ENCODE measurements around the gene BRIX1. TPM values are rescaled to one million over a fixed set of nuclear protein-coding genes. Genes with fewer than 3 reads are reported as not detected.

Gene BRIX1
- total and polyA plus RNA-seq, 12 donors: 9.5 to 17.2 (median 14.9) TPM

DNA sequence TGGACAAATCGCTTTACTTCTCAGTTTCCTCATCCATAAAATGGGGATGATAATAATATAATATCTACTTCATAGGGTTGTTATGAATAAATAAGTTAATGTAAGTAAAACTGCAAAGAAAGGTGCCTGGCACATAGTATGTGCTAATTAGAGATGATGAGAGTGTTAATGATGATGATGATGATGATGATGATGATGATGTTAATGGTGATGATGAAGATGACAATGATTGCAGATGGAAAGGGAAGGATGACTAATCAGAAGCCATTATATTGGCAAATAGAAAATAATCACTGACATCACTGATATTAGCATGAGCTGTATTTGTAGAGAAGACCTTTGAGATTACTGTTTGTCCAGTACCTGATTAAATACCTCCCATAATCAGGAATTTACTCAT is 20.8 kb upstream of the BRIX1 start:
- intact Hi-C loops (cut with DNase I): loop anchor here in 8 of 10 donors (5.0 to 10.0 kb wide), 6 partner anchors 240 to 422 kb away; partner anchors contain the start of gene RAI14 (in 3 of the 8)
- H3K4me1 ChIP-seq: no peaks in the 10 kb centered on the region
- H3K4me3 ChIP-seq: no peak overlapping the region
- no peak for ATAC-seq
- TF ChIP-seq, protein P1, sequence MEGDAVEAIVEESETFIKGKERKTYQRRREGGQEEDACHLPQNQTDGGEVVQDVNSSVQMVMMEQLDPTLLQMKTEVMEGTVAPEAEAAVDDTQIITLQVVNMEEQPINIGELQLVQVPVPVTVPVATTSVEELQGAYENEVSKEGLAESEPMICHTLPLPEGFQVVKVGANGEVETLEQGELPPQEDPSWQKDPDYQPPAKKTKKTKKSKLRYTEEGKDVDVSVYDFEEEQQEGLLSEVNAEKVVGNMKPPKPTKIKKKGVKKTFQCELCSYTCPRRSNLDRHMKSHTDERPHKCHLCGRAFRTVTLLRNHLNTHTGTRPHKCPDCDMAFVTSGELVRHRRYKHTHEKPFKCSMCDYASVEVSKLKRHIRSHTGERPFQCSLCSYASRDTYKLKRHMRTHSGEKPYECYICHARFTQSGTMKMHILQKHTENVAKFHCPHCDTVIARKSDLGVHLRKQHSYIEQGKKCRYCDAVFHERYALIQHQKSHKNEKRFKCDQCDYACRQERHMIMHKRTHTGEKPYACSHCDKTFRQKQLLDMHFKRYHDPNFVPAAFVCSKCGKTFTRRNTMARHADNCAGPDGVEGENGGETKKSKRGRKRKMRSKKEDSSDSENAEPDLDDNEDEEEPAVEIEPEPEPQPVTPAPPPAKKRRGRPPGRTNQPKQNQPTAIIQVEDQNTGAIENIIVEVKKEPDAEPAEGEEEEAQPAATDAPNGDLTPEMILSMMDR (IDR thresholded peaks at IDR 0.05): no peak
- WGBS, 2 donors: 98 to 99% methylated on average over 1 of the region's 1 CpG
- H3K27ac ChIP-seq: no peak overlapping the region
- H3K27me3 ChIP-seq: no peaks in the 10 kb centered on the region
- no peaks in the 10 kb centered on the region for H3K9me3 ChIP-seq
- DNase-seq: no peak
- peaks cover 0 to 7% (median 0%) of the 10 kb centered on the region in 9 donors for H3K36me3 ChIP-seq

DNA sequence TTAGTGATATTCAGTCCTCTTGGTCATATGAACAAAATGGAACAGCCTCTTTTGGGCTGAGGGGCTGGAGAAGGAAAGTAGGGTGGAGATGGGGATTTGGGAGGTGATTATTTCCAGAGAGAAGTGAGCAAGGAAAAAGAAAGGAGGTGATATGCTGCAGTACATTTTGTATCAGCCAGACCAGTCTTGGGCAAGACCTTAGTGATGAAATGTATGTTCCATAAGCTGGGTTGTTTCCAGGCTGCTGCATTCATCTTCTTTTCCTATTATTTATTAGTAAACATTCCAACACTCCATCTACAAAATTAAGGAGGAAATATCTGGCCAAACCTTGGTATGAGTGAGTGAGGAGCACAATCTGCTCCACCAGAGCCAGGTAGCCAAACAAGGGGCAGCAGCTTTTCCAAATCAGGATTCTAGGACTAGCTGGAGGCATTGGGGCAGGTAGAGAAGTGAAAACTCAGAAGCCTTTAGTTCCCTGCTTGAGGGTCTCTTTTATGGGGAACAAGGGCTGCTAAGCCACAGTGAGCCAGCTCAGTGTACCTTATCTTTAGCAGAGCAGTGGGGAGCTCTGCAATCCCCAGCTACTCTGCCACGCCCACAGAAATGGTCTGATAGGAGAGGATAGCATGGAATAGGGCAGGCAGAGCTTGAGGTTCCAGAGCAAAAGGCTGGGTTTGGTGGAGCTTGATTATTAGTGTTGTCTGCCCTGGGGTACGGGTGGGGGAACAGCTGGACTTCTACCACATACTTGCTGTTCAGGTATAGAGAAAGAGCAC is 19.7 kb upstream of the BRIX1 start:
- no peaks in the 10 kb centered on the region for H3K27me3 ChIP-seq
- 92 to 93% methylated on average over 2 of the region's 2 CpGs for WGBS, 2 donors
- DNase-seq: no peak
- TF ChIP-seq, protein P1 (IDR thresholded peaks at IDR 0.05): no peak
- H3K27ac ChIP-seq: no peak overlapping the region
- no peaks in the 10 kb centered on the region for H3K9me3 ChIP-seq
- intact Hi-C loops (cut with DNase I): loop anchor here in 8 of 10 donors (5.0 to 10.0 kb wide), 6 partner anchors 241 to 424 kb away; partner anchors contain the start of gene RAI14 (in 3 of the 8)
- H3K4me3 ChIP-seq: no peak overlapping the region
- peaks cover 0 to 10% (median 0%) of the 10 kb centered on the region in 9 donors for H3K36me3 ChIP-seq
- no peaks in the 10 kb centered on the region for H3K4me1 ChIP-seq
- no peak for ATAC-seq

DNA sequence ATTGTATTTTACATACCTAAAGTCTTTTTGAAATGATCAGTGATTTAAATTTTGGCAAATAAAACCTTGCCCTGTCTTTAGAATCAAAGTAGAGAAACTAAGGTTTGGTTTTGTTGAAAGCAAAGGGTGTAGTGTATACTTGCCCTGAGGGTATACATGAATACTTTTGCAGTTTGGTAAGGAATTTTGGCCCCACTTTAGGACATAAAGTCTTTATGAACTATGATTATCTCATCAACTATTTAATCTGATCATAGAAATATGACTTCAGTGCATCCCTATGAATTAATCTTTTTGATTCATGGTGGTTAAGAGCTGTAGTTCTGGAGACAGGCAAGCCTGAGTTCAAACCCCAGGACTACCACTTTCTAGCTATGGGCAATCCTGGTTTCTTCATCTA is 17.9 kb upstream of the BRIX1 start:
- ATAC-seq: no peak
- intact Hi-C loops (cut with DNase I): loop anchor here (1.0 to 10.0 kb wide), 11 partner anchors 243 to 425 kb away; partner anchors contain the start of gene RAI14 (in 3 of the 10)
- no peak overlapping the region for H3K4me3 ChIP-seq
- peaks cover 0 to 21% (median 0%) of the 10 kb centered on the region in 9 donors for H3K36me3 ChIP-seq
- H3K4me1 ChIP-seq: no peaks in the 10 kb centered on the region
- no peak overlapping the region for H3K27ac ChIP-seq
- H3K27me3 ChIP-seq: no peaks in the 10 kb centered on the region
- H3K9me3 ChIP-seq: no peaks in the 10 kb centered on the region
- DNase-seq: no peak
- TF ChIP-seq, protein P1 (IDR thresholded peaks at IDR 0.05): no peak

DNA sequence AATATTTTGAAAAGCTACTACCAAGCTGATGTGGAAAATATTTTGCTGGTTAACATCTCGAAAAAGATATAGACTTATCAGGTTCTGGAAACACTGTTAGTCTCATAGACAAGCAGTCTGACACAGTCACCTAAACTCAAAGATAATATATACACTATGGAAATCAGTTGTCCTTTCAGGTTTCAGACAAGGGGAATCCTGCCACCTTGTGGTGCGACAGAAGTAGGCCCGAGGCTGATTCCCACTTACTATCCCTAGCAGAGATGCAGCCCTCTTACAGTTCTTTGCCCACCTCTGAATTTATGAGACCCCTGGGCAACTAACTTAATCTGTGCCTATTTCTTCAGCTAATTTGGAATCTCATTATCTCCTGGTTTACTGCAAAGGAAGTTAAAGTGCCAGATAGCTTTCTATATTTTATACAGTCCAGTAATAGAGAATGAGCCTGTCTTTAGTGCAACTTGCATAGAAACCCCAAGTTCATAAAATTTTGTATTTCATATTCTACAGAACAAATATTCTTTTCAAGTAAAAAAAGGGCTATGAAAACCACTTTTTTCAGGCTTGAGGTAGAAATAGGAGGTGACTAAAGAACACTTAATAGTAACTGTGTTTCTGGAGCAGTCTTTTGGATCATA is 17.1 kb upstream of the BRIX1 start:
- DNase-seq (peak; percentile 28 to 54), ATAC-seq (peak; percentile 71 to 84 (median 76))
- intact Hi-C loops (cut with DNase I): loop anchor here (1.0 to 10.0 kb wide), 11 partner anchors 244 to 426 kb away; partner anchors contain the start of gene RAI14 (in 3 of the 10)
- TF ChIP-seq, protein P1 (IDR thresholded peaks at IDR 0.05): peak; percentile 81 to 95 (median 88)
- H3K4me1 ChIP-seq: no peaks in the 10 kb centered on the region
- 0% methylated on average over 3 of the region's 3 CpGs for WGBS, 2 donors
- peaks cover 0 to 21% (median 0%) of the 10 kb centered on the region in 9 donors for H3K36me3 ChIP-seq
- no peaks in the 10 kb centered on the region for H3K9me3 ChIP-seq
- H3K4me3 ChIP-seq: no peak overlapping the region
- H3K27ac ChIP-seq: no peak overlapping the region
- H3K27me3 ChIP-seq: no peaks in the 10 kb centered on the region
